ENCODE measurements around the gene FSTL4.

GRCh38 chr5:133494923-133495246 is 117.5 kb downstream of the FSTL4 start:
- TF ChIP-seq CTCF (conservative IDR thresholded peaks at IDR 0.05; ENCODE audit: low read depth, low read length) (no peak), BHLHE40 (IDR thresholded peaks at IDR 0.05; ENCODE audit: low read depth, low read length) (no peak), POLR2A (IDR thresholded peaks at IDR 0.05; ENCODE audit: low read depth, low read length) (no peak), MAFK (IDR thresholded peaks at IDR 0.05; ENCODE audit: low read depth, low read length) (no peak), RFX5 (IDR thresholded peaks at IDR 0.05; ENCODE audit: low read depth, low read length) (no peak), RCOR1 (IDR thresholded peaks at IDR 0.05; ENCODE audit: insufficient replicate concordance, low read length) (no peak), RAD21 (IDR thresholded peaks at IDR 0.05; ENCODE audit: low read length) (no peak), CEBPB (IDR thresholded peaks at IDR 0.05; ENCODE audit: low read depth, low read length) (no peak), MAZ (IDR thresholded peaks at IDR 0.05; ENCODE audit: borderline replicate concordance, low read depth, low read length) (no peak)

All from IMR-90 (cell line).